ENCODE results near the gene TMEM72.

Gene TMEM72

GRCh38 chr10:44983066-44983894, 72.1 kb downstream of the TMEM72 start:
- TF ChIP-seq, protein P1, sequence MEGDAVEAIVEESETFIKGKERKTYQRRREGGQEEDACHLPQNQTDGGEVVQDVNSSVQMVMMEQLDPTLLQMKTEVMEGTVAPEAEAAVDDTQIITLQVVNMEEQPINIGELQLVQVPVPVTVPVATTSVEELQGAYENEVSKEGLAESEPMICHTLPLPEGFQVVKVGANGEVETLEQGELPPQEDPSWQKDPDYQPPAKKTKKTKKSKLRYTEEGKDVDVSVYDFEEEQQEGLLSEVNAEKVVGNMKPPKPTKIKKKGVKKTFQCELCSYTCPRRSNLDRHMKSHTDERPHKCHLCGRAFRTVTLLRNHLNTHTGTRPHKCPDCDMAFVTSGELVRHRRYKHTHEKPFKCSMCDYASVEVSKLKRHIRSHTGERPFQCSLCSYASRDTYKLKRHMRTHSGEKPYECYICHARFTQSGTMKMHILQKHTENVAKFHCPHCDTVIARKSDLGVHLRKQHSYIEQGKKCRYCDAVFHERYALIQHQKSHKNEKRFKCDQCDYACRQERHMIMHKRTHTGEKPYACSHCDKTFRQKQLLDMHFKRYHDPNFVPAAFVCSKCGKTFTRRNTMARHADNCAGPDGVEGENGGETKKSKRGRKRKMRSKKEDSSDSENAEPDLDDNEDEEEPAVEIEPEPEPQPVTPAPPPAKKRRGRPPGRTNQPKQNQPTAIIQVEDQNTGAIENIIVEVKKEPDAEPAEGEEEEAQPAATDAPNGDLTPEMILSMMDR (IDR thresholded peaks at IDR 0.05; ENCODE audit: insufficient read depth, low read depth, low read length, missing control alignments): no peak
- H3K4me3 ChIP-seq (ENCODE audit: low read depth, low read length): no peak overlapping the region
- no peak for DNase-seq (ENCODE audit: low read depth)

GRCh38 chr10:44983895-44984278, 72.8 kb downstream of the TMEM72 start:
- DNase-seq (ENCODE audit: low read depth): no peak
- TF ChIP-seq, protein P1 (IDR thresholded peaks at IDR 0.05; ENCODE audit: insufficient read depth, low read depth, low read length, missing control alignments): no peak
- H3K4me3 ChIP-seq (ENCODE audit: low read depth, low read length): no peak overlapping the region

- TF ChIP-seq, protein P1 (IDR thresholded peaks at IDR 0.05; ENCODE audit: insufficient read depth, low read depth, low read length, missing control alignments): no peak
- no peak overlapping the region for H3K4me3 ChIP-seq (ENCODE audit: low read depth, low read length)
- no peak for DNase-seq (ENCODE audit: low read depth)
Observed at GRCh38 chr10:44984671-44985101, 73.5 kb downstream of the TMEM72 start.

DNA sequence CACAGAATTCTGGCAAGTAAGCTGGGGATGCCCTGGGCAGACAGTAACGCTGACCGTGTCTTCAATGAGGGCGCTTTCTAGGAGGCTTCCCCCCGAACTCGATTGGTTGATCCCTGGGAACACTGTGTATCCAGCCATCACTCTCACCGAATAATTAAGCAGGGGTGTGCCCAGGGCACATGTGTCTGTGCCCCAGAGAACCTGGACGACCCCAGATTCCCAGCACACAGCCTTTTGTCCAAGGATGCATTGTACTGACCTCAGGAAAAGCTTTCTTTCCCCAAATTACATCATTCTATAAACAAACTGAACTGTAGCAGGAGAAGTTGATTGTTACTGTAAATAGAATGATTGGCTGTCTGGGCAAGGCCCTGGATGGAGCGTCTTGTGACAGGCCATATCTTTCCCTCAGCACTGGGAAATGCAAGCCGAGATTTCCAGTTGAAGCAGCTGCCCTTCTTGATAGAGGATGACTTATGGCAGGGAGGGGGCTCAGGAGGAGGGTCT, 74.1 kb downstream of the TMEM72 start:
- no peak overlapping the region for H3K4me3 ChIP-seq (ENCODE audit: low read depth, low read length)

GRCh38 chr10:44986179-44986578, 75.0 kb downstream of the TMEM72 start:
- TF ChIP-seq, protein P1 (IDR thresholded peaks at IDR 0.05; ENCODE audit: insufficient read depth, low read depth, low read length, missing control alignments): no peak
- no peak for DNase-seq (ENCODE audit: low read depth)
- no peak overlapping the region for H3K4me3 ChIP-seq (ENCODE audit: low read depth, low read length)

More for the DNA sequence above, 74.1 kb downstream of the TMEM72 start:
- DNase-seq (ENCODE audit: low read depth): no peak
- TF ChIP-seq, protein P1 (IDR thresholded peaks at IDR 0.05; ENCODE audit: insufficient read depth, low read depth, low read length, missing control alignments): no peak

Data from GM12865 (cell line).